IMR-90 (cell line): ENCODE measurements around the gene SPATA33. TPM values are rescaled to one million over a fixed set of nuclear protein-coding genes. Genes with fewer than 3 reads are reported as not detected.

Experiments
- ATAC-seq: fragments of 200-7000 bp; cut with Tn5 transposase; 2 replicates; pipeline ENCODE4 v1.9.1; 2020; ENCODE audit warnings: low read depth, mild to moderate bottlenecking, moderate library complexity
- BruUV-seq: library from RNA; stranded (reverse); fragments of 400-500 nt; replicated peaks from 2 replicates; lab custom pipeline; 2021; lab: Mats Ljungman, UMichigan
- CTCF ChIA-PET: fragments of 300-600 bp; formaldehyde crosslinking; extraction: SDS; loops from one replicate; lab custom pipeline; 2021; ENCODE audit warnings: antibody characterized with exemption; lab: Yijun Ruan, JAX
- POLR2A ChIA-PET: fragments of 300-600 bp; sonication (Branson Sonifier 250); formaldehyde crosslinking; loops from one replicate; lab custom pipeline; 2022; ENCODE audit warnings: antibody characterized with exemption; ENCODE audit not compliant: unreplicated experiment; lab: Charles Lee
- DNase-seq: peaks from one replicate; pipeline ENCODE4 v3.0.0; 2013
- H2AFZ ChIP-seq: replicated peaks from 2 replicates; pipeline ENCODE3; 2013; ENCODE audit warnings: low read length, mild to moderate bottlenecking; ENCODE audit not compliant: poor library complexity
- H2AK5ac ChIP-seq: 2 replicates; pipeline ENCODE4 v1.6.1; 2013; ENCODE audit warnings: low read depth, low read length, inconsistent platforms
- H2AK9ac ChIP-seq: replicated peaks from 2 replicates; pipeline ENCODE3; 2013; ENCODE audit warnings: mild to moderate bottlenecking, low read depth, low read length, moderate library complexity; ENCODE audit not compliant: poor library complexity
- H2BK120ac ChIP-seq: 2 replicates; pipeline ENCODE4 v1.6.1; 2013; ENCODE audit warnings: low read depth, low read length, inconsistent platforms
- H2BK15ac ChIP-seq: 3 replicates; pipeline ENCODE4 v1.6.1; 2013; ENCODE audit warnings: low read depth, low read length, inconsistent platforms
- H2BK20ac ChIP-seq: 2 replicates; pipeline ENCODE4 v1.6.1; 2013; ENCODE audit warnings: low read depth, mild to moderate bottlenecking, inconsistent platforms, low read length, moderate library complexity
- H2BK5ac ChIP-seq: 2 replicates; pipeline ENCODE4 v1.6.1; 2013; ENCODE audit warnings: mild to moderate bottlenecking, low read depth, low read length, inconsistent platforms; ENCODE audit not compliant: poor library complexity, severe bottlenecking
- H3K14ac ChIP-seq: replicated peaks from 2 replicates; pipeline ENCODE4 v1.6.1; 2013; ENCODE audit warnings: low read depth, low read length, inconsistent platforms
- H3K18ac ChIP-seq: 2 replicates; pipeline ENCODE4 v1.6.1; 2013; ENCODE audit warnings: low read depth, low read length, control low read depth
- H3K23ac ChIP-seq: 2 replicates; pipeline ENCODE4 v1.6.1; 2013; ENCODE audit warnings: low read depth, low read length, inconsistent platforms
- H3K27ac ChIP-seq: 2 replicates; pipeline ENCODE4 v1.5.1; 2013; ENCODE audit warnings: mild to moderate bottlenecking, control low read depth, low read length; ENCODE audit not compliant: insufficient read depth
- H3K27me3 ChIP-seq: 2 replicates; pipeline ENCODE4 v1.6.1; 2013; ENCODE audit warnings: low read length; ENCODE audit not compliant: control insufficient read depth, insufficient read depth
- H3K36me3 ChIP-seq: 2 replicates; pipeline ENCODE4 v1.6.1; 2013; ENCODE audit warnings: low read length, mixed read lengths; ENCODE audit not compliant: control insufficient read depth, insufficient read depth
- H3K4ac ChIP-seq: 2 replicates; pipeline ENCODE4 v1.6.1; 2013; ENCODE audit warnings: low read depth, low read length, inconsistent platforms
- H3K4me1 ChIP-seq: 2 replicates; pipeline ENCODE4 v1.6.1; 2013; ENCODE audit warnings: low read length, mixed read lengths; ENCODE audit not compliant: control insufficient read depth, insufficient read depth
- H3K4me2 ChIP-seq: 2 replicates; pipeline ENCODE4 v1.6.1; 2013; ENCODE audit warnings: low read depth, mild to moderate bottlenecking, control low read depth, low read length, moderate library complexity
- H3K4me3 ChIP-seq: 2 replicates; pipeline ENCODE4 v1.5.1; 2013; ENCODE audit warnings: low read depth, mild to moderate bottlenecking, control low read depth, low read length, moderate library complexity; ENCODE audit not compliant: insufficient read depth
- H3K56ac ChIP-seq: 2 replicates; pipeline ENCODE4 v1.6.1; 2013; ENCODE audit warnings: low read length, inconsistent platforms; ENCODE audit not compliant: insufficient read depth; ENCODE audit errors: extremely low read depth
- H3K79me1 ChIP-seq, 2 experiments: 2 replicates each; pipeline ENCODE4 v1.6.1; 2013; ENCODE audit warnings: low read length in 2 of 2, inconsistent platforms in 1 of 2, low read depth in 1 of 2
- H3K9ac ChIP-seq: 2 replicates; pipeline ENCODE4 v1.6.1; 2013; ENCODE audit warnings: low read depth, low read length, control low read depth
- H3K9me1 ChIP-seq: 2 replicates; pipeline ENCODE4 v1.6.1; 2013; ENCODE audit warnings: low read length, inconsistent platforms; ENCODE audit not compliant: insufficient read depth
- H3K9me3 ChIP-seq: 2 replicates; pipeline ENCODE4 v1.6.1; 2013; ENCODE audit warnings: low read length; ENCODE audit not compliant: control insufficient read depth, insufficient read depth
- H4K20me1 ChIP-seq: 2 replicates; pipeline ENCODE4 v1.6.1; 2013; ENCODE audit warnings: low read length, inconsistent platforms; ENCODE audit not compliant: insufficient read depth
- H4K5ac ChIP-seq: 2 replicates; pipeline ENCODE4 v1.6.1; 2013; ENCODE audit warnings: mild to moderate bottlenecking, low read depth, low read length, control low read depth
- H4K8ac ChIP-seq, 2 experiments: 2 replicates each; pipeline ENCODE4 v1.6.1; 2013; ENCODE audit warnings: low read depth in 2 of 2, low read length in 2 of 2, control low read depth in 1 of 2, inconsistent platforms in 1 of 2
- H4K91ac ChIP-seq: 2 replicates; pipeline ENCODE4 v1.6.1; 2013; ENCODE audit warnings: low read depth, low read length, inconsistent platforms; ENCODE audit not compliant: insufficient read depth
- BHLHE40 ChIP-seq: fragments of 150-350 bp; IDR thresholded peaks from 2 replicates; pipeline ENCODE4 v1.6.1; 2016; ENCODE audit warnings: mild to moderate bottlenecking, low read depth, low read length
- CEBPB ChIP-seq: IDR thresholded peaks from 2 replicates; pipeline ENCODE4 v1.6.1; 2012; ENCODE audit warnings: low read depth, low read length, improper control_type of control experiment
- CHD1 ChIP-seq: IDR thresholded peaks from 2 replicates; pipeline ENCODE4 v1.6.1; 2012; ENCODE audit warnings: low read depth, low read length, improper control_type of control experiment
- FOS ChIP-seq: fragments of 150-350 bp; IDR thresholded peaks from 2 replicates; pipeline ENCODE4 v1.6.1; 2016; ENCODE audit warnings: low read depth, low read length
- MAFK ChIP-seq: IDR thresholded peaks from 2 replicates; pipeline ENCODE4 v1.6.1; 2012; ENCODE audit warnings: low read depth, low read length, improper control_type of control experiment
- MAZ ChIP-seq: IDR thresholded peaks from 2 replicates; pipeline ENCODE4 v1.6.1; 2012; ENCODE audit warnings: low read depth, mild to moderate bottlenecking, low read length, improper control_type of control experiment, moderate library complexity, borderline replicate concordance
- MXI1 ChIP-seq: IDR thresholded peaks from 2 replicates; pipeline ENCODE4 v1.6.1; 2012; ENCODE audit warnings: low read depth, mild to moderate bottlenecking, low read length, moderate library complexity, borderline replicate concordance
- NFE2L2 ChIP-seq: fragments of 150-350 bp; IDR thresholded peaks from 2 replicates; pipeline ENCODE4 v1.6.1; 2016; ENCODE audit warnings: low read depth, mild to moderate bottlenecking, low read length
- POLR2A ChIP-seq: IDR thresholded peaks from 2 replicates; pipeline ENCODE4 v1.6.1; 2012; ENCODE audit warnings: mild to moderate bottlenecking, low read depth, low read length
- RAD21 ChIP-seq: IDR thresholded peaks from 2 replicates; pipeline ENCODE4 v1.6.1; 2012; ENCODE audit warnings: low read length, improper control_type of control experiment
- RCOR1 ChIP-seq: IDR thresholded peaks from 2 replicates; pipeline ENCODE4 v1.6.1; 2012; ENCODE audit warnings: mild to moderate bottlenecking, low read length, improper control_type of control experiment; ENCODE audit not compliant: insufficient replicate concordance
- RFX5 ChIP-seq: IDR thresholded peaks from 2 replicates; pipeline ENCODE4 v1.8.0; 2012; ENCODE audit warnings: low read depth, mild to moderate bottlenecking, low read length, moderate library complexity
- SMC3 ChIP-seq: fragments of 150-350 bp; IDR thresholded peaks from 2 replicates; pipeline ENCODE4 v1.6.1; 2016; ENCODE audit warnings: low read depth, mild to moderate bottlenecking, antibody characterized with exemption, low read length, moderate library complexity
- WGBS, 2 experiments: methylation state at CpG; one replicate each; pipeline versions ENCODE4 v1.1.5 to v1.1.7; 2013; ENCODE audit warnings: missing lambda C conversion rate in 2 of 2; ENCODE audit not compliant: insufficient read length in 1 of 2; ENCODE audit errors: extremely low coverage in 2 of 2; 5-methylcytosine and 5-hydroxymethylcytosine counted together
- dilution Hi-C: fragments of 300-500 bp; cut with HindIII; formaldehyde crosslinking; loops from one replicate; pipeline ENCODE4 v1.14.3; 2018; ENCODE audit warnings: low sequenced_read_pairs; ENCODE audit not compliant: unreplicated experiment
- in situ Hi-C: fragments of 300-500 bp; cut with MboI; formaldehyde crosslinking; loops from 3 replicates; pipeline ENCODE4 v1.14.3; 2019; ENCODE audit warnings: low sequenced_read_pairs, inconsistent platforms, mixed read lengths
- intact Hi-C: fragments of 100-400 bp; cut with micrococcal nuclease; formaldehyde crosslinking; loops from 2 replicates; pipeline ENCODE4 v1.10.0; 2022
- polyA plus RNA-seq, 3 experiments: library from polyadenylated mRNA; depleted of rRNA; stranded (reverse); fragments of >200 nt; gene quantifications; 2 replicates each; pipeline ENCODE4 v1.2.3, GENCODE V29; 2012; ENCODE audit warnings: low replicate concordance in 1 of 3
- total RNA-seq: library from RNA; depleted of rRNA; stranded (reverse); fragments of >200 nt; gene quantifications from 2 replicates; pipeline ENCODE4 v1.2.3, GENCODE V29; 2012
- TF ChIP-seq, protein P1 (sequence below): fragments of 150-350 bp; IDR thresholded peaks from 2 replicates; pipeline ENCODE4 v1.6.1; 2016; ENCODE audit warnings: low read depth, mild to moderate bottlenecking, low read length, moderate library complexity, borderline replicate concordance
- TF ChIP-seq, protein P2 (sequence below): fragments of 150-350 bp; IDR thresholded peaks from 2 replicates; pipeline ENCODE4 v1.6.1; 2017; ENCODE audit warnings: mild to moderate bottlenecking, antibody characterized with exemption, low read length, low read depth

The SPATA33 gene
- total and polyA plus RNA-seq, 2 of the 4 experiments (the other 2 are of a cell fraction) = 0.90 to 3.4 TPM

DNA sequence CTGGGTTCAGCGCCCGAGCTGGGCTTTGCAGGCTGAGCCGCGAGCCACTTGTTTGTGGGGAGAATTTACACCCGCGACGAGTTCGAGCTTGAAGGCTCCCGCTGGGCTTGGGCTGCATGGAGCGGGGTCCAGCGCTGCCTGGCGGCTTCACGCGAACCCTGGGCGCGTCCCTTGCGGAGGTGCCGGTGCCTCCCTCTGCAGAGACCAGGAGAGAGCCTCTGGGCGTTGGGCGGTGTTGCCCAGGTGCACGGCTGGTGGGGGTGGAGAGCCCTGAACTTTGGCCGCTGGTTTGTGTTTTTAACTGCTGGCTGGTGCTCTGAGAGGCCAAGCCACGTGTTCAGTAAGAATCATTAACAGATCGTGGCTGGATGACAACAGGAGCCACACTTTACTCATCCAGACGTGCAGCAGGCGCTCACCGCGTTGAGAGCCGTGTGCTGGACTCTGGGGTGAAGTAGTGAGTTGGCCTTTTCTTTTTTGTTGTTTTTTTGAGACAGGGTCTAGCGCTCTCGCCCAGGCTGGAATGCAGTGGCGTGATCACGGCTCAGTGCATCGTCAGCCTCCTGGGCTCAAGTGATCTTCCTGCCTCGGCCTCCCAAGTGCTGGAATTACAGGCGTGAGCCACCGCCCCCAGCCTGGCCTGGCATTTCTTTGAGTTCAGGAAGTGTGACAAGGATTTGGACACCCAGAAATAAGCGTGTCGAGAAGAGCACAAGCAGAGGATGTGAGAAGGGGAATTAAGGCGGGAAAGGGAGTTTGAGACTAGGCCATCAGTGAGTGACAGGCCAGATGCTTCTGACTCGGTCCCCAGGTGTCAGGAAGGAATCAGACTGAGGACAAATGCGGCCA is 29.7 kb downstream of the SPATA33 start:
- dilution Hi-C loops = no loop called here
- Histone ChIP-seq H3K4ac (peak overlapping the region; percentile 48), H3K4me1 (peaks cover 3% of the 10 kb centered on the region), H3K9me3 (peaks cover 3% of the 10 kb centered on the region; the same call in 1 of the 2 replicates), H3K36me3 (peaks cover 22% of the 10 kb centered on the region), H4K5ac (peak overlapping the region; percentile 4; the same call in 1 of the 2 replicates), H2BK15ac (no peak overlapping the region; the same call in 2 of the 3 replicates), H2BK5ac (peak overlapping the region; percentile 61), H3K27me3 (no peaks in the 10 kb centered on the region), H4K91ac (peak overlapping the region; percentile 69), H2AK9ac (peak overlapping the region; percentile 99), H3K4me2 (peak overlapping the region; percentile 94), H3K9me1 (peaks cover 6% of the 10 kb centered on the region; the same call in 1 of the 2 replicates), H3K9ac (peak overlapping the region; percentile 74), H4K20me1 (no peaks in the 10 kb centered on the region; the same call in 1 of the 2 replicates), H3K14ac (peak overlapping the region; percentile 54), H3K18ac (no peak overlapping the region), H2BK20ac (0 out of 2 replicates have a peak overlapping the region, but pooled peaks have one; percentile 34), H4K8ac (peak overlapping the region; percentile 68 to 83), H3K56ac (peak overlapping the region; percentile 32; the same call in 1 of the 2 replicates), H3K27ac (peak overlapping the region; percentile 69), H2AK5ac (peak overlapping the region; percentile 81; the same call in 1 of the 2 replicates), H2BK120ac (no peak overlapping the region; the same call in 1 of the 2 replicates), H3K79me1 (peaks cover 28 to 36% of the 10 kb centered on the region in 2 experiments), H2AFZ (peak overlapping the region; percentile 100), H3K23ac (peak overlapping the region; percentile 38; the same call in 1 of the 2 replicates), H3K4me3 (peak overlapping the region; percentile 78)
- ChIA-PET POLR2A (interaction anchor here (0.5 to 0.6 kb wide), 2 partner anchors 191 to 238 kb away, joined by 4 to 11 read pairs; no protein-coding TSS in a partner anchor), CTCF (interaction anchor here (0.6 to 1.5 kb wide), 2 partner anchors 12 to 16 kb away, joined by 3 read pairs; no protein-coding TSS in a partner anchor)
- peak; percentile 52 for DNase-seq
- TF ChIP-seq MAZ = no peak
- TF ChIP-seq SMC3 = no peak
- TF ChIP-seq, protein P1, sequence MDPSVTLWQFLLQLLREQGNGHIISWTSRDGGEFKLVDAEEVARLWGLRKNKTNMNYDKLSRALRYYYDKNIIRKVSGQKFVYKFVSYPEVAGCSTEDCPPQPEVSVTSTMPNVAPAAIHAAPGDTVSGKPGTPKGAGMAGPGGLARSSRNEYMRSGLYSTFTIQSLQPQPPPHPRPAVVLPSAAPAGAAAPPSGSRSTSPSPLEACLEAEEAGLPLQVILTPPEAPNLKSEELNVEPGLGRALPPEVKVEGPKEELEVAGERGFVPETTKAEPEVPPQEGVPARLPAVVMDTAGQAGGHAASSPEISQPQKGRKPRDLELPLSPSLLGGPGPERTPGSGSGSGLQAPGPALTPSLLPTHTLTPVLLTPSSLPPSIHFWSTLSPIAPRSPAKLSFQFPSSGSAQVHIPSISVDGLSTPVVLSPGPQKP = no peak
- TF ChIP-seq FOS = no peak
- TF ChIP-seq MAFK = no peak
- TF ChIP-seq MXI1 = peak; percentile 87; the same call in 1 of the 2 replicates
- TF ChIP-seq RFX5 = no peak
- TF ChIP-seq RCOR1 = no peak
- TF ChIP-seq, protein P2, sequence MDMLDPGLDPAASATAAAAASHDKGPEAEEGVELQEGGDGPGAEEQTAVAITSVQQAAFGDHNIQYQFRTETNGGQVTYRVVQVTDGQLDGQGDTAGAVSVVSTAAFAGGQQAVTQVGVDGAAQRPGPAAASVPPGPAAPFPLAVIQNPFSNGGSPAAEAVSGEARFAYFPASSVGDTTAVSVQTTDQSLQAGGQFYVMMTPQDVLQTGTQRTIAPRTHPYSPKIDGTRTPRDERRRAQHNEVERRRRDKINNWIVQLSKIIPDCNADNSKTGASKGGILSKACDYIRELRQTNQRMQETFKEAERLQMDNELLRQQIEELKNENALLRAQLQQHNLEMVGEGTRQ = peak; percentile 41
- TF ChIP-seq CHD1 = no peak
- no peak for TF ChIP-seq CEBPB
- no peak for TF ChIP-seq RAD21
- TF ChIP-seq POLR2A = peak; percentile 11; the same call in 1 of the 2 replicates
- TF ChIP-seq BHLHE40 = peak; percentile 42; the same call in 1 of the 2 replicates
- no peak for TF ChIP-seq NFE2L2
- intact Hi-C loops = no loop called here
- 15% methylated on average over 18 of the region's 42 CpGs; no CpG with 5 or more reads in 1 of the 2 experiments for WGBS, 2 experiments
- ATAC-seq = peak; percentile 38
- in situ Hi-C loops = no loop called here
- no TSS peak for BruUV-seq
